Kasumi-1 (cell line): ENCODE measurements around the gene ZBTB18.

Experiments used
- DNase-seq, 2 experiments: peaks; one replicate each; lab custom pipeline; 2025; lab: John Stamatoyannopoulos, UW

Gene ZBTB18

GRCh38 chr1:244088161-244088560 lies 37.1 kb downstream of the ZBTB18 start:
- no peak for DNase-seq

GRCh38 chr1:244089561-244089960 lies 38.5 kb downstream of the ZBTB18 start:
- no peak for DNase-seq

- no peak for DNase-seq
Measured at GRCh38 chr1:244090645-244091044, 39.6 kb downstream of the ZBTB18 start.

- DNase-seq: no peak
Measured at GRCh38 chr1:244092293-244092963, 41.3 kb downstream of the ZBTB18 start.

- no peak for DNase-seq
Measured at GRCh38 chr1:244092964-244093638, 42.0 kb downstream of the ZBTB18 start.

GRCh38 chr1:244094880-244095528 lies 43.9 kb downstream of the ZBTB18 start:
- no peak for DNase-seq

- no peak for DNase-seq
Measured at GRCh38 chr1:244095529-244095911, 44.4 kb downstream of the ZBTB18 start.

- no peak for DNase-seq
Measured at GRCh38 chr1:244096066-244096610, 45.1 kb downstream of the ZBTB18 start.

- no peak for DNase-seq
Measured at GRCh38 chr1:244096691-244097090, 45.6 kb downstream of the ZBTB18 start.

GRCh38 chr1:244097523-244098405 lies 46.7 kb downstream of the ZBTB18 start:
- DNase-seq: no peak

GRCh38 chr1:244099258-244099930 lies 48.3 kb downstream of the ZBTB18 start:
- DNase-seq: no peak

- DNase-seq: no peak
Measured at GRCh38 chr1:244100276-244100675, 49.2 kb downstream of the ZBTB18 start.

- DNase-seq: peak; percentile 22 to 30
Measured at GRCh38 chr1:244100704-244101453, 49.8 kb downstream of the ZBTB18 start.

- no peak for DNase-seq
Measured at GRCh38 chr1:244102046-244102445, 51.0 kb downstream of the ZBTB18 start.

- no peak for DNase-seq
Measured at GRCh38 chr1:244102468-244102867, 51.4 kb downstream of the ZBTB18 start.

GRCh38 chr1:244104309-244105060 lies 53.4 kb downstream of the ZBTB18 start:
- no peak for DNase-seq

GRCh38 chr1:244106176-244106575 lies 55.1 kb downstream of the ZBTB18 start:
- DNase-seq: no peak
